ENCODE measurements around the gene DNAJB2.
"Not testable (repeated sequence)": the region's sequence is repeated elsewhere in the genome, so short reads cannot be mapped to it uniquely, and the experiment has no call there.

Gene DNAJB2

DNA sequence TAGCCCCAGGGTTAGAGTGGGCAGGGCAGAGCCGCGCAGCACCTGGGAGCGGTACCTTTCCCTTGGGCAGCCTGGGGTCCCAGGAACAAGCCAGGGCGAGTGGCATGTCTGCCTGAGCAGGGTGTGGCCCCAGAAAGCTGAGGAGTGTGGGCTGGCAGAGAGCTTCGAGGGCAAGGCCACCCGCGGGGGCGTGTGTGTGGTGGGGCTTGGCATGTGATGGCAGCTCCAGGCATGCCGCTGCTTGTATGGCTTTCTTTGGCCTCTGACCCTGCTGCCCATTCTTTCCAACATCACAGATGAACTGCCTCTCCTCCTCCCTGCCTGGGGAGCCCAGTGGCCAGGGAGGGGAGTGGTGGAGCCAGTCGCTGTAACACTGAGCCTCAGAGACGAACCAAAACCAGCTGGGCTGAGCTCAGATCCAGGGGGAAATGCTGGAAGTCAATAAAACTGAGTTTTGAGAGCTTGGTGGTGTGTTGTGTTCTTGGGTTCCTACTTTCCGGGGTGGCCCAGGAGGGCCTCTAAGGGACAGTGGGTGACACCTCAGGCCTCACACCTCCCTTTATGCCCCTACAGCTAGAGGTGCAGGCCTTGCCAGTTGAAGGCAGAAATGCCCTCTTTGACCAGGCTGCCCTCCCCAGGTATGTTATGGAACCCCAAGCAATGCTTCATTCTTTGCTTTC lies 7.4 kb downstream of the DNAJB2 start:
- no peak for DNase-seq

DNA sequence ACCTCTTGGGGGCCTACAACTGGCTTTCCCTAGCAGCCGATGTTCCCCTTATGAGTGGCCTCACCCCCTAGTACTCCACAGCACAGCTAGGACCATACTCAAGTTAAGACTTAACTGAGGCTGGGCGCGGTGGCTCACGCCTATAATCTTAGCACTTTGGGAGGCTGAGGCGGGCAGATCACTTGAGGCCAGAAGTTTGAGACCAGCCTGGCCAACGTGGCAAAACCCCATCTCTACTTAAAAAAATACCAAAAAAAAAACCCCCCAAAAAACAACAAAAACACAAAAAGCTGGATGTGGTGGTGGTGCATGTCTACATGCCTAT lies 7.9 kb downstream of the DNAJB2 start:
- not testable (repeated sequence) for DNase-seq

DNA sequence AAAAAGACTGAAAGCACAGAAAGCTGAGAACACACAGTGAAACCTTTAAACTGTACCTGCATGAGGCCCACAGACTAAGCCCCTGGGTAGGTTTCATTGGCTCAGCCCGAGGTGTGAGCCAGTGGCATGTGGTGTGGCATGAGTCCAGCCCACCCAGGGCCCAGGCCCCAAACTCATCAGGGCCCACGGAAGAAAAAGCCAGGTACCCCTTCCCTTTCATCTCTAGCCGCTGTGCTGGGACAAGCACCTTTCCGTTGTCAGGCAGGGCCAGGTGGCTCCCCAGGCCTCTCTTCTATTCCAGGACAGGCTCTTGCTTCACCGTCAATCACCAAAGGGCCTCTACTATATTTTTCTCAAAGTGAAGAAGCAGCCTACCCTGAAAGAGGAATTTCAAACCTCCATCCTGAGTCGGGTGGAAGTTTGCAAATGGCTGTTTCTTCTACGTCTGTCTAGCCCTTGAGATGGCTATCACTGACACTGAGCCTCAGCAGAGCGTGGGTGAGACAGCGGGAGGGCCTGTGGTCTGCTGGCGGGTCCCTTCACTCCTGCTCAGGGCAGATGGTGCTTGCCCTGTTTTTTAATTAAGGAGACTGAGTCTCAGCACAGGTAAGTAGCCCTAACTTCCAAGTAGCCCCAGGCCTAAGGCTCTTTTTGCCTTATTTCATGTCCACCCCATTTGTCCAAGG lies 8.6 kb downstream of the DNAJB2 start:
- no peak for DNase-seq

DNA sequence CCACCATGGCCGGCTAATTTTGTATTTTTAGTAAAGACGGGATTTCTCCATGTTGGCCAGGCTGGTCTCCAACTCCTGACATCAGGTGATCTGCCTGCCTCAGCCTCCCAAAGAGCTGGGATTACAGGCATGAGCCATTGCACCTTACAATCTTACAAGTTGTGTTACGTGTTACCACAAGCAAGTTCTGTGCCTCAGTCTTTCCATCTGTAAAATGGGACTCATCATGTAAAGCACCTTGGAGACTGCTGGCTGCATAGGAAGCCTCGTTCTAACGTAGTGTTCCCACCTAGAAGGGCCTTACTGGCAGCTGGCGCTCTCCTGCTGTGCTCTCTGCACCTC lies 10.0 kb downstream of the DNAJB2 start:
- no peak for DNase-seq

DNA sequence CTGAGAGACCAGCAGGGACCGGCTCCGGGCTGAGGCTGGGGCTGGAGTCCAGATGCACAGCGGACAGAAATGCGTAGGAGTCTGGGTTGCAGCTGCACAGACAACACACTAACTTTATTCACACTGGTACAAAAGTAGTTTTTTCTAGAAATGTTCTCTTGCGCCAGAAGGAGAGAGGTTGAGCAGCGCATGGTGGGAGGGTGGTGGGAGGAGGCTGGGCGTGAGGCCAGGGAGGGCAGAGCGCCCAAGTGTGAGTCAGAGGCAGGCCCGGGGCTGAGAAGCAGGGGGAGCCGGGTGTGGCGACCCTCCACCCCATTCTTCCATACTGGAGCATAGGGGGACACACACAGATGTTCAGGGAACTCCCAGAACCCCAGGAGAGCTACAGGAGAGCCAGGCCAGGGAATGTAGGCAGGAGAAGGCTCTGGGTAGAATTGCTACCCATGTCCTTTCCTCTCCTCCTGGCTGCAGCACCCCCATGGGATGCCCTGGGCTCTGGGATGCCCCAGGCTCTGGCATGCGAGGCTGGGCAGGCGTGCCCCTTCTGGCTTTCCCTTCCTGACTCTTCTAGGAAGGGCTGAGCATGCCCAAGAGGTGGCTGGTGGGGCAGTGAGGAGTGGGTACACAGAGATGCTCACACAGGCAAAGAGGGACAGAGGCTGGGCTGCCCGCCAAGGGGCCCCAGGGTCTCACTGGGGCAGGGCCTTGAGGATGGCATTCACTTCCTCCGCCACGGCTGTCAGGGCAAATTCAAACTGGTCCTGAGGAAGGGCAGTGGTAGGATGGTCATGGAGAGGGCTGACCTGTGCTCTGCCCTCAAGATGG lies 10.6 kb downstream of the DNAJB2 start:
- DNase-seq = no peak

DNA sequence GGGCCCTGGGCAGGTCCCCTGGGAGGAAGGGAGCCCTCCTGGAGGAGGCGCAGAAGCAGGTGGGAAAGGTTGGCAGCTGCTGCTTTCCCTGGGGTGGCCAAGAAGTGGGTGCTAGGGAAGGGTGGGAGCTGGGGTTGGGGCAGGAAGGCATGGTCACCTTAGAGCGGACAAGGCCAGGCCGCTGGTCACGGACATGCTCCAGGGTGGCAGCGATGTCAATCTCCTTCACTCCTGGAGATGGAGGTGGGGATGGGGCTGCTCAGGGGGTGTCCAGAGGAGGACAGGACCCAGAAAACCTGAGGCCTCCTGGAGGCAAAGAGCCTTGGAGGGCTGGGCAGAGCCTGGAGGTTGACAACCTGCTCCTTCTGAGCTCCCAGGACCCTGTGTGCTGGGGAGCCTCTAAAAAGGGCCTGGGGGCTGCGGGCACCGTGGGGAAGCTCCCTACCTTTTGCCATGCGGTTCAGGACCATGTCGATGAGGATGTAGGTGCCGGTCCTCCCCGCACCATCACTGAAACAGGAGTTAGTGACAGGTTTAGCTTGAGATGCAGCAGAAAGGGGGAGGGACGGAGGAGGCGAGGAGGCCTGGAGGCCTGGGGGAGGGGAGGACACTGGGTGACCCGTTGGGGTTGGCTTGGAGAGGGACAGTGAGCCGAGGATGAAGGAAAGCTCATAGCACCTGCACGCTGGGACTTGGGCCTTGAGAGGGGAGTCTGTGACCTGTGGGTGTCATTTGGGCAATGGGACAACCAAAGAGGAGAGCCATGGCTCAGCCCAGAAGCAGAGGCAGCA lies 11.4 kb downstream of the DNAJB2 start:
- DNase-seq = no peak

DNA sequence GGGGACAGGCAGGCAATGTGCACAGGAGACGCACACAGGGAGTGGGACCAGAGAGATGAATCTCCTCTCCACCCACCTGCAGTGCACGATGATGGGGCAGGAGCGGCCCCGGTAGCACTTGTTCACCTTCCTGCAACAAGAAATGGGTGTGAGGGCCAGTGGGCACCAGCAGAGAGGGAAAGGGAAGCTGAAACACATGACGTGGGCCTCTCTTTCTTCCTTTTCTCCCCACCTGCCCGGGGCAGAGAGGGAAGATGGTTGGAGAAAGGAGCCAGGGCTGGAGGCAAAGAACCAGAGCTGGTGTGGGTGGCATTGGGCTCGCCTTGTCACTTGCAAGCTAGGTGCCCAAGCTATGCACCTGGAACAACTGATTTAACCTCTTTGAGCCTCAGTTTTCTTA lies 12.2 kb downstream of the DNAJB2 start:
- no peak for DNase-seq

DNA sequence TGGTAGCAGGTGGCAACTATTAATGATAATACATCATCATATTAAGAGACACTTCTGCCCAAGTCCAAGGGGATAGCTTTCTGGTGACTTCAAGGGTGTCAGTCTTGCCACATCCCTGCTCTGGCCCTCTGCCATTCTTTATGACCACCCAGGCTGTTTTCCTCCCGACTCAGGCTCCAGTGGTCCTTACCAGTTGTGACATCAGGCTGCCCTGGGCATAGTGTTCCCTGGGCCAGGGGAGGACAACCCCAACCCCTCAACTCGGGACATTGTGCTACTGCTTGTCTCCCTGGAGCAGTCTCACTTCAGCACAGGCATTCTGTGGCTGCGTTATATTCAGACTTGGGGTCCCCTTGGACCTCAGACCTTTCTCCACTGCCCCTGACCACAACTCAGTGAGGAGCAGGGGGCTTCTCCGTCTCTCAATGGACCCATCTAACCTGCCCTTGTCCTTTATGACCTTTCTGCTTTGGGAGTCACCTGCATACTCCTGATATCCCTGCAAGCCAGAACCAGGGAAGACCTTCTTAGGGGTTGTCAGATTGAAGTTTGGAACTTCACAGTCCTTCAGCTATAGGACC lies 12.8 kb downstream of the DNAJB2 start:
- DNase-seq = no peak

DNA sequence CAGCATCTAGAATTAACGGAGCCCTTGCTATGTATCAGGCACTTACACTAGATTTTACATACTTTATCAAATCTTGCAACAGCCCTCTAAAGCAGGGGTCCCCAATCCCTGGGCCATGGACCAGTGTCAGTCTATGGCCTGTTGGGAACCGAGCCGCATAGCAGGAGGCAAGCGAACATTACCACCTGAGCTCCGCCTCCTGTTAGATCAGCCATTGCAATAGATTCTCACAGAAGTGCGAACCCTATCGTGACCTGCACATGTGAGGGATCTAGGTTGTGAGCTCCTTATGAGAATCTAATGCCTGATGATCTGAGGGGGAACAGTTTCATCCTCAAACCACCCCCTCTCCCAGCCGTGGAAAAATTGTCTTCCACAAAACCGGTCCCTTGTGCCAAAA lies 13.4 kb downstream of the DNAJB2 start:
- DNase-seq = no peak

DNA sequence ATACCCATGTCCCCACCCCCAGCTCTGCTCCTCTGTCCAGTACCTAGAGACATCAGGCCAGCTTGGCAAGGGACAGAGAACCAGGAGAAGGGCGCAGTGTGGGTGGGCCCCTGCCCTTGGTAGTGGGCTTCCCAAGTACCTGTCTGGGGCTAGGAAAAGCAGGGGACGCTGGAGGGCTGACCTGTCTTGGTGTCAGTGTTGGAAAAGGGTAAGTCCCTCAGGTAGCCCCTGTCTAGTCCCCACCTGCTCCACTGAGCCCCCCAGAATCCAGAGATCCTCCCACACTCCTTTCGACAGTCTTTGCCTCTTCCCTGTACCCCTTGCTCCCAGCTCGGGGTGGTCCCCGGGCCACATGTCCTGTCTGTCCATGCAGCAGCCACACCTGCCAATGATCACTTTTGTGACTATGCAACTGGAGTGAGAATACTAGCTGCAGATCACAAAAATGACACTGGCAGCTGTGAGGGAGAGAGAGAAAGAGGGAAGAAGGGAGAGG lies 14.6 kb downstream of the DNAJB2 start:
- no peak for DNase-seq

DNA sequence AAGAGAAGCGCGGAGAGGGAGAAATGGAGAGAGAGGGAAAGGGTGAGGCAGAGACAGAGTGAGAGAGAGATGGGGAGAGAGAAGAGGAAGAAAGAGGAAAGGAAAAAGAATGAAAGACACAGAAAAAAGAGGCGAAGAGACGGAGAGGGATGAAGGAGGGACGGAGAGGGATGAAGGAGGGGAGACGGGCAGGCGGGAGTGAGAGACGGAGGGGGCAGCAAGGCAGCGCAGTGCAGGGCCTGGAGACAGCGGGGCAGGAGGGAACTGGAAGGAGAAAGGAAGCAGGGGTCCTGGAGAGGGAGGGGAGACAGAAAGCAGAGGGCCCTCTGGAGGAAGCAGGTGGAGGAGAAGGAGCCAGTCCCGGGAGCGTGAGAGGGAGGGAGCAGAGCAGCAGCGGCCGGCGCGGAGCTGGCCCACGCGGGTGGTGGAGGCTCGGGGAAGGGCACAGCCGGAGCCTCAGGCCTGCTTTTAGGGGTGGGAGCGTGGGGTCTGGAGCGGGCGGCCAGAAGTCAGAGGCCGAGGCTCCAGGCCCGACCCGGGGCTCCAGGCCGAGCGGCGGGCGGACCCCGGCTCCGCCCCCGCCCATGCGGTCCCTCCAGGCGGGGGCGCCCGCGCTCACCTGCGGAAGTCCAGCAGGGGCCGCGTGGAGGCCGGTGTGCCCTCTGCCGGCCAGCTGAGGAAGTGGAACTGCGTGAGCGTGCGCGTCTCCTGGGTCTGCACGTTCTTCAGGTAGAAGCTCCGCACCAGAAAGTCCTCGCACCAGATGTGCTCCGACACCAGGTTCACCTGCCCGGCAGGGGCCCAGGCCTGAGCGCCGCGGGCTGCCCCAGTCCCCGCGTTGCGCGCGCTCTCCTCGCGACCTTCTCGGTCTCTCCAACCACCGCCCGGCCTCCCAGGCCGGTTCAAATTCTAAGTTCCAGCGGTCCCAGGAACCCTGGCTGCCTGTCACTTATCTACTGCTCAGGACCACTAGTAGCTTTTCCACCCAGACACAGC lies 15.5 kb downstream of the DNAJB2 start:
- DNase-seq = peak; percentile 85

DNA sequence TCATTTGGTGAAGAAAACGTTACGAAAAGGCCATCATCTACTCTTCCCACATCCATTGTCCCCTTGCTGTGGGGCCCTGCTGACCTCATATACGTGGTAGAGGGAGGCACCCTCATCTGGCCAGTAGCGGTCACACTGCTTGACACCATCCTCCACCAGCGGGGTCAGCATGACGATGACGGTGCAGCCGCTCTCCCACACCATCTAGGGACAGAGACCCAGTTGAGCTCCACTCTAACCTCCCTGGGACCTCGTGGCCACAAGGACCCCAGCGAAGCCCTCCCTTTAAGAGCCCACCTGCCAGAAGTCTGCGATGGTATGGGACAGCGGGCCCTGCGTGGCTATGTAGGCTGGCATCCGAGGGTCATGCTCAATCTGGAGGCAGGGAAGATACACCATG lies 17.0 kb downstream of the DNAJB2 start:
- DNase-seq = no peak

DNA sequence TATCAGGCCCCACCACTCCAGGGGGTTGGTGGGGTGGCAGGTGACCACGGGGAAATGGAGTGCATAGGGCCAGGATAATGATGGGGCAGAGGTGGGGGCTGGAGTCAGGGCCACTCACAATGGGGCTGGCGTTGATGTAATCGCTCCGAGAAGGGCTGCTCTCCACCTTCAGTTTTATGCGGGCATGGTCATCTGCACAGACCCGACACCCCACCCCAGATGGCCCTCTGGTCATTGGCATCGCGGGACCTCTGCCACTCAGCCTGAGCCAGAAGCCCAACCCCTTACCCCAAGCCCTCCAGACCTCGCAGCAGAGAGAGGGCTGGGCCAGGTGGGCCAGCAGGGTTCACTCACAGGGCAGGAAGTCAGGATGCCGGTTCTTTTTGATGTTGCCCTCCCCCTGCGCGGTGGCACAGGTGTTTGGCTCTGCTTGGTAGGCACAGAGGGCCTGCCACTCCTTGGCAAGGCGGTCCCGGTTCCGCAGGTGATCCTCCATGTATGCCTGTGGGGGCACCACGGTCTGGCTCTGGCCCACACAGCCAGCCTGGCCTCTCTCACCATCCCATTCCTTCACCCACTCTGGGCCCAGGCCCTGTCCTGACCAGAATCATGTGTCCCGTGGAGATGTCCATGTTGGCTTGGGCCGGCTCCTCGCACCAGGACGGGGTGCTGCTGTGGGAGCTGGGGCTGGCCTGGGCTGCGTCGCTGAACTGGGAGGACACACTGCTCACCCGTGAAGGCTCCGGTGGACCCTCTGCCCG lies 17.6 kb downstream of the DNAJB2 start:
- no peak for DNase-seq

DNA sequence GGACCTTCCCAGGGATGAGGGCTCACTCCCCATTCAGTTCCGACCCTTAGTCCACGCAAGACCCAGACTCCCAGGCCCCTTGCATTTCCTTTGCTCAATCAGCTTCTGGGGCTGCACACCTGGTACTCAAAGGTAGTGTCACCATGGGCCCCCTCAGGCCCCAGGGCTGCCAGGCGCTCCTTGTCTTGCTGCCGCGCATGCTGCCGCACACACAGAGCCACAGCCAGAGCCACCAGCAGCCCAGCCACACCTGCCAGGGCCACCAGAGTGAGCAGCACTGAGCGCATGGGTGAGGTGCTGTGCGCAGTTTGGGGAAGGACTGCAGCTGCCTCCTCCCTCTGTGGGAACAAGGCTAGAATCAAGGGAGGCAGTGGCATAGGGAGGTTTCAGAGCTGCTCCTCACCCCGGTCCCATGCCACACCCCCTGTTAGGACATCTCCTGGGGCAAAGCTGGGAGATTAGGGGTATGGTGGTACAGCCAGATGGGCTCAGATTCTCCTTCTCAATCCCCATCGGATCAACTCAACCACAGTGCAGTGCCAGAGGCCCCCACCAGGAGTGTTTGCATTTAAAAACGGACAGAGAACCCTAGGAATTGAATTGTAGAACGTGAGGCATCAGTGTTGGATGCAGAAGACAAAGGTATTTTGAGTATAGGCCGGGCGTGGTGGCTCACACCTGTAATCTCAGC lies 18.7 kb downstream of the DNAJB2 start:
- no peak for DNase-seq

DNA sequence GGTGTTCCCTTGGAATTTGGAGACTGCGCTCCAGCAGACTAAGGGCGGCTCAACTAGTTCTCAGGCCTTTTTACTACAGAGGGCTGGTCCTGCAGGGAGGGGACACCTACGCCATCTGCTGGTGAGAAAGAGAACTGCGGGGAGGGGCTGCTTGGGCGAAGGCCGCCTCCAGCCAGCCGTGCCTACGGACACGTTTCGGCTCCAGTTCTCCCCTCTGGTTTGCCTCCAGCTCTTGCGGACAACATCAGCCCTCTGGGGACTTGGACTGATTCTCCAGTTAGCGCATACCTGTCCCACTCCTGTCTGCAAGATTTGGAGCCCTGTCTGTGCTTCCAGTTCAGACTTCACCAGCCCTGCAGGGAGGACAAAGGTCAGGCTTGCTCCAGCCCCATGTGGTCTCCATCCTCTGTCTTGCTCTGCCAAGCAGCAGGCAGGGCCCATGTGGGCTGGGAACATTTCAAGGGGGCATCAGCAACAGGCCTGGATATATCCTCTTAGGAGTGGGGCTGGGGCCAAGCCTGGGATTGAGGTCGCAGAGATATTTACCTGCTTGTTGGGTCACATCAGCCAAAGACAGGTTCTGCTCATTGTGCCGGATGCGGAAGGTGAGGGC lies 19.7 kb downstream of the DNAJB2 start:
- DNase-seq = peak; percentile 36

DNA sequence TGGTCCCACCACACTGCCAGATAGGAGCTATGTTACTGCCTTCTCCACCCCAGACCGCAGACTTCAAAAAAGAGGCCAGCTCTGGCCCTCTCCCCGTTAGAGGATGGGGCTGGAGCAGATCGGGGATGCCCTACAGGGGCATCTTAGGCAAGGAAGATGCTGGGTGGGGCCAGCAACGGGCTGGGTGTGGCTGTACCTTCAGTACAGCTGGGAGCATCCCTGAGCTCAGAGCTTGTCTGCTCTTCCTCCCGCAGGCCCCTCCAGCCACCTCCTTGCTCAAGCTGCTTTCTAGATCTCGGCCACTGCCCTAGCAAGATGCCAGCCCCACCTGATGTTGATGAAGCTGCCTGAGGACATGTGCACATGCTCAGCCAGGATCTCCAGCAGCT lies 20.2 kb downstream of the DNAJB2 start:
- DNase-seq = no peak

DNA sequence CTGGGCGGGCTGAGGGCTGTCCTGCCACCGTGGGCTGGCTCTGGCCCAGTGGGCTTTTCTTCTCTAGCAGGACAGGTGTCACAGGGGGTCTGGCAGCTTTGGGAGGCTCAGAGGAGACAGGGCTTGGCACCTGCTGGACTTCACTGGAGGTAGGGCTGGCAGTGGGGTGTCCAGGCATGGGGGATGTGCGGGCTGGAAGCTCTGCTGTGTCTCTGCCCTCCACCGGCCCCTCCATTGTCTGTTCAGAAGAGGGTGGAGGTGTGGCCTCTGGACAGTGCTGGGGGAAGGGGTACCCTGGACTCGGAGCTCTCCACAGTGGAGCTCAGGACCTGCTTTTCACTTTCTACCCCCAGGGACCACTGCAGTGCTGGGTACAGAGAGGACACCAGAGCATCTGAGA lies 20.9 kb downstream of the DNAJB2 start:
- DNase-seq = no peak

DNA sequence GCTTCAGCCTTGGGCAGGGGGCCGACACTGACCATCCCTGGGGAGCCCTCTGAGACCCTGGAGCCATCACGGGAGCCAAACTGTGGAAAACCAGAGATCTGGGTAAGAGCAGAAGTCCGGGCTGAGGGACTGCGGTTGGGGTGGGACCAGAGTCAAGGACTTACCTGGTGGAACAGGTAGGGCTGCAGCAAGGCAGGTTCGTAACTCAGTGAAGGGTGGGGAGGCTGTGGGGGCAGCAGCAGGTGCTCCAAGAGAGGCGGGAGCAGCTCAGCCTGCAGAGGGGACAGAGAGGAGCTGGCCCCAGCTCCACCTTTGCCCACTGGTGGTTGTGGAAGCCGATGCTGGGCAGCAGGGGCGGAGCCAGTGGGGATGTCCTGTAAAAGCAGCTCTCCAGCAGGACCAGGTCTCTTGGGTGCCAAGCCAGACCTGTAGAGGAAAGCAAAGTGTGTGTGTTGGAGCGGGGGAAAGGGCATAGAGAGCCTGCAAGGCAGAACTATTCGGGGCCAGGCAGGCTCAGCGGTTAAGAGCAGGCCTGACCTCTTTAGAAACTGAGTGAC lies 23.3 kb downstream of the DNAJB2 start:
- DNase-seq = no peak

DNA sequence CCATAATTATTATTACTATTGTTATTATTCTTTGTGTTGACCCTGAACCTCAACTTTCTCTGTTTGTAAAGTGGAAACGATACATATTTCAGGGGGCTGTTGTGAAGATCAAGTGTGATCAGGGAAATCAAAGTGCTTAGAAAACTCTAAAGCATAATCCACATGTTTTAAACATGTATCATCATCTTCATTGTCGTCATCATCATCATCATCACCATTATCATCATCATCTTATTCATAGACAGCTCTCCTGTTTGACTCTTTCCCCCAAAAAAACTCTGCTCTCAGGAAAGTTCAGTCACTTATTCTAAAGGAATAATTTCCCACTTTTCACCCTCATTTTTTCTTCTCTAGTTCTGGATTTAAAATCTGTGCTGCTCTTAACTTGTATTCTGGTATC lies 25.1 kb downstream of the DNAJB2 start:
- DNase-seq = no peak

Measured in NCI-H526 treated with DMSO at 0.1 percent for 48 hours (cell line).